ENCODE data around the gene DENR. TPM values are rescaled to one million over a fixed set of nuclear protein-coding genes. Genes with fewer than 3 reads are reported as not detected.
A peak's percentile ranks its signal among the peaks of the same experiment; 100 is the strongest.

DENR gene
- total and polyA plus RNA-seq, 2 of the 13 experiments (the other 11 are each of a cell fraction or from before 2014, with no cell fraction given): 30.0 to 59.1 TPM

DNA sequence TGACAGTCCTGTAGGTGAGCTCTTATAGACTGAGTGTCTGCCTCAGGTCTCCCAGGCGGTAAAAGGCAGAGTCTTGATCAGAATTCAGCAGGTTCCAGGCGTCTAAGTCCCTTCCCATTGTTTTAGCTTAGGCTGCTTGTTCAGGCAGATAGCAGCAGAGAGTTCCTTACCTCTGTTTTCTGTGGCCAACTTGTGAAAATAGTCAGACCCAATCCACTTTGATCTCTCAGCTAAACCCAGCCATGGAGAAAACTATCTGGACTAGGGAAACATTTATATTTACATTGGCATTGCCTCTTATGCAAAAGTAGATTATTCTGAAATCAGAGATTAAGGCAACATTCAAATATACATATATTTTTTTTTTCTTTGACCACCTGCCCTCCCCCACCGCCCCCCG lies 43.2 kb downstream of the DENR start:
- ATAC-seq: no peak; the same call in 2 of the 3 replicates

More for the DNA sequence above, 43.2 kb downstream of the DENR start:
- no peaks in the 10 kb centered on the region for H3K9me3 ChIP-seq (ENCODE audit: low read length)
- H3K4me2 ChIP-seq (ENCODE audit: low read depth, low read length): no peak overlapping the region
- POLR2A ChIA-PET: no interaction called here
- DNase-seq (ENCODE audit: low spot score) (no peak), FAIRE-seq (no peak)
- no peak overlapping the region for H3K27ac ChIP-seq (ENCODE audit: extremely low read length, insufficient read depth, low read length)
- H2AFZ ChIP-seq (ENCODE audit: low read length): peak overlapping the region; percentile 54
- intact Hi-C loops (cut with micrococcal nuclease; ENCODE audit: unreplicated experiment): loop anchor here (5.0 kb wide), 1 partner anchor 46 kb away; no protein-coding TSS in a partner anchor
- no peaks in the 10 kb centered on the region for H3K79me2 ChIP-seq (ENCODE audit: insufficient read depth, low read length)
- BruUV-seq (replicated peaks): no TSS peak
- WGBS (ENCODE audit: low lambda C conversion rate): 18% methylated on average over 4 of the region's 4 CpGs
- H3K36me3 ChIP-seq (replicated peaks in 1 of 2; ENCODE audit: control insufficient read depth in 1 of 2, insufficient read depth in 2 of 2, low read length in 2 of 2): no peaks in the 10 kb centered on the region
- H4K20me1 ChIP-seq (ENCODE audit: insufficient read depth, low read length): no peaks in the 10 kb centered on the region
- CTCF ChIA-PET (ENCODE audit: low intra/inter-chr PET ratio, low total read pairs): no interaction called here
- no peak overlapping the region for H3K4me3 ChIP-seq (replicated peaks in 1 of 3; ENCODE audit: insufficient read depth in 1 of 3, low read depth in 2 of 3, low read length in 3 of 3)
- H3K9ac ChIP-seq (ENCODE audit: insufficient read depth, low read depth, low read length): no peak overlapping the region
- peaks cover 1 to 10% of the 10 kb centered on the region in 2 experiments; a peak in 3 of 5 replicates for H3K27me3 ChIP-seq (ENCODE audit: control insufficient read depth in 1 of 2, insufficient read depth in 2 of 2, low read length in 2 of 2)
- in situ Hi-C loops (cut with HindIII; ENCODE audit: extremely low pct_ligation_motif_present, low pct_unique_long_range_greater_than_20kb): no loop called here
- no peak for TF ChIP-seq UBTF (CRISPR knock-in tag; IDR thresholded peaks at IDR 0.05)
- TF ChIP-seq, protein P1, sequence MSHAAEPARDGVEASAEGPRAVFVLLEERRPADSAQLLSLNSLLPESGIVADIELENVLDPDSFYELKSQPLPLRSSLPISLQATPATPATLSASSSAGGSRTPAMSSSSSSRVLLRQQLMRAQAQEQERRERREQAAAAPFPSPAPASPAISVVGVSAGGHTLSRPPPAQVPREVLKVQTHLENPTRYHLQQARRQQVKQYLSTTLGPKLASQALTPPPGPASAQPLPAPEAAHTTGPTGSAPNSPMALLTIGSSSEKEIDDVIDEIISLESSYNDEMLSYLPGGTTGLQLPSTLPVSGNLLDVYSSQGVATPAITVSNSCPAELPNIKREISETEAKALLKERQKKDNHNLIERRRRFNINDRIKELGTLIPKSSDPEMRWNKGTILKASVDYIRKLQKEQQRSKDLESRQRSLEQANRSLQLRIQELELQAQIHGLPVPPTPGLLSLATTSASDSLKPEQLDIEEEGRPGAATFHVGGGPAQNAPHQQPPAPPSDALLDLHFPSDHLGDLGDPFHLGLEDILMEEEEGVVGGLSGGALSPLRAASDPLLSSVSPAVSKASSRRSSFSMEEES (CRISPR knock-in tag; IDR thresholded peaks at IDR 0.05): no peak
- H3K4me1 ChIP-seq (ENCODE audit: insufficient read depth, low read length): no peaks in the 10 kb centered on the region
